DND-41 (cell line): Measurements from ENCODE around the gene TSSC4.
"Not testable (repeated sequence)": the region's sequence is repeated elsewhere in the genome, so short reads cannot be mapped to it uniquely, and the experiment has no call there.

Source experiments
- ATAC-seq: fragments of 200-7000 bp; cut with Tn5 transposase; 3 replicates; pipeline ENCODE4 v1.9.1; 2021; ENCODE audit warnings: low read depth; ENCODE audit not compliant: insufficient read depth
- DNase-seq: peaks from one replicate; pipeline ENCODE4 v3.0.0-alpha.2; 2020
- H2AFZ ChIP-seq: 2 replicates; pipeline ENCODE4 v1.6.0; 2012; ENCODE audit warnings: low read depth, low read length
- H3K27ac ChIP-seq: 2 replicates; pipeline ENCODE4 v1.5.1; 2012; ENCODE audit warnings: low read length, inconsistent platforms
- H3K27me3 ChIP-seq: fragments of 200-600 bp; sonication (generic); 2 replicates; pipeline ENCODE4 v1.6.0; 2012; ENCODE audit warnings: low read length, mild to moderate bottlenecking, inconsistent platforms; ENCODE audit not compliant: insufficient read depth, poor library complexity
- H3K36me3 ChIP-seq: 2 replicates; pipeline ENCODE4 v1.5.1; 2012; ENCODE audit warnings: low read length, inconsistent platforms; ENCODE audit not compliant: insufficient read depth
- H3K4me1 ChIP-seq: 2 replicates; pipeline ENCODE4 v1.5.1; 2012; ENCODE audit warnings: mild to moderate bottlenecking, low read length; ENCODE audit not compliant: insufficient read depth
- H3K4me2 ChIP-seq: 2 replicates; pipeline ENCODE4 v1.6.0; 2012; ENCODE audit warnings: mild to moderate bottlenecking, moderate library complexity, low read length, inconsistent platforms; ENCODE audit not compliant: insufficient read depth
- H3K4me3 ChIP-seq, 2 experiments: fragments of 200-600 bp in 1 of 2; shearing (Covaris generic) in 1 of 2; 2 replicates each; pipeline ENCODE4 v1.5.1; 2012 to 2016; ENCODE audit warnings: inconsistent platforms in 2 of 2, low read length in 2 of 2, mild to moderate bottlenecking in 2 of 2, low read depth in 1 of 2, moderate library complexity in 1 of 2
- H3K79me2 ChIP-seq: 2 replicates; pipeline ENCODE4 v1.6.0; 2012; ENCODE audit warnings: low read length, inconsistent platforms; ENCODE audit not compliant: insufficient read depth
- H3K9ac ChIP-seq: 2 replicates; pipeline ENCODE4 v1.6.0; 2012; ENCODE audit warnings: low read depth, mild to moderate bottlenecking, inconsistent platforms, low read length, moderate library complexity
- H3K9me3 ChIP-seq: 2 replicates; pipeline ENCODE4 v1.5.1; 2012; ENCODE audit warnings: low read length, moderate library complexity, mild to moderate bottlenecking, inconsistent platforms; ENCODE audit not compliant: insufficient read depth, severe bottlenecking
- H4K20me1 ChIP-seq: 2 replicates; pipeline ENCODE4 v1.6.0; 2012; ENCODE audit warnings: low read length; ENCODE audit not compliant: insufficient read depth
- CTCF ChIP-seq: IDR thresholded peaks from 2 replicates; pipeline ENCODE4 v1.5.1; 2012; ENCODE audit warnings: borderline replicate concordance, low read length, moderate library complexity, mild to moderate bottlenecking; ENCODE audit not compliant: poor library complexity, severe bottlenecking; ENCODE audit errors: extremely low read depth
- EZH2 ChIP-seq: IDR thresholded peaks from 3 replicates; pipeline ENCODE4 v1.6.1; 2012; ENCODE audit warnings: borderline replicate concordance, low read depth, mild to moderate bottlenecking, moderate library complexity, low read length, inconsistent platforms; ENCODE audit not compliant: severe bottlenecking

TSSC4 gene

GRCh38 chr11:2355000-2355644, 45.4 kb upstream of the TSSC4 start:
- Histone ChIP-seq H4K20me1 (no peaks in the 10 kb centered on the region), H3K9ac (no peak overlapping the region), H3K4me1 (no peaks in the 10 kb centered on the region), H3K79me2 (no peaks in the 10 kb centered on the region), H3K9me3 (no peaks in the 10 kb centered on the region), H3K27me3 (peaks cover 5% of the 10 kb centered on the region), H3K27ac (no peak overlapping the region), H3K4me3 (no peak overlapping the region), H3K36me3 (no peaks in the 10 kb centered on the region), H2AFZ (no peak overlapping the region), H3K4me2 (no peak overlapping the region)
- ATAC-seq (no peak), DNase-seq (no peak)
- no peak for TF ChIP-seq CTCF
- TF ChIP-seq EZH2: no peak

- Histone ChIP-seq H3K79me2 (no peaks in the 10 kb centered on the region), H3K4me1 (no peaks in the 10 kb centered on the region), H3K4me3 (no peak overlapping the region), H3K36me3 (no peaks in the 10 kb centered on the region), H3K9ac (no peak overlapping the region), H3K27me3 (no peaks in the 10 kb centered on the region), H2AFZ (no peak overlapping the region), H3K9me3 (no peaks in the 10 kb centered on the region), H4K20me1 (0 out of 2 replicates have a peak, but pooled peaks cover 3% of the 10 kb centered on the region), H3K27ac (no peak overlapping the region), H3K4me2 (no peak overlapping the region)
- no peak for ATAC-seq
- no peak for TF ChIP-seq EZH2
- TF ChIP-seq CTCF: no peak
- no peak for DNase-seq
These were observed 43.3 kb upstream of the TSSC4 start for GRCh38 chr11:2357246-2357645.

- not testable (repeated sequence) for H3K27me3 ChIP-seq, ATAC-seq
These were observed 42.9 kb upstream of the TSSC4 start for GRCh38 chr11:2357651-2358050.

GRCh38 chr11:2358754-2359442, 41.7 kb upstream of the TSSC4 start:
- H3K4me1 ChIP-seq: no peaks in the 10 kb centered on the region
- H3K9me3 ChIP-seq: no peaks in the 10 kb centered on the region
- H3K4me2 ChIP-seq: no peak overlapping the region
- 0 out of 2 replicates have a peak, but pooled peaks cover 3% of the 10 kb centered on the region for H4K20me1 ChIP-seq
- TF ChIP-seq EZH2 (no peak), CTCF (no peak)
- H2AFZ ChIP-seq: no peak overlapping the region
- no peak overlapping the region for H3K4me3 ChIP-seq
- no peak overlapping the region for H3K9ac ChIP-seq
- H3K27ac ChIP-seq: no peak overlapping the region
- H3K36me3 ChIP-seq: no peaks in the 10 kb centered on the region
- ATAC-seq (no peak), DNase-seq (no peak)
- H3K27me3 ChIP-seq: no peaks in the 10 kb centered on the region
- H3K79me2 ChIP-seq: no peaks in the 10 kb centered on the region

More at GRCh38 chr11:2357651-2358050, 42.9 kb upstream of the TSSC4 start:
- not testable (repeated sequence) for DNase-seq, H2AFZ ChIP-seq, H3K4me3 ChIP-seq, H3K79me2 ChIP-seq, H3K9ac ChIP-seq, H3K4me1 ChIP-seq, H3K27ac ChIP-seq, H3K9me3 ChIP-seq, H4K20me1 ChIP-seq, H3K36me3 ChIP-seq, H3K4me2 ChIP-seq
